Stimulated activated CD8-positive, alpha-beta memory T cell treated with anti-CD3 and anti-CD28 coated beads, Interleukin-4, amount 100 ng/mL, for 4 hours (primary cell): Measurements from ENCODE around the gene SCN4B.

ENCODE experiments used
- DNase-seq, 2 donors: peaks; one replicate each; pipeline ENCODE4 v3.0.0-alpha.2; 2020; ENCODE audit warnings: low read depth in 2 of 2, low spot score in 1 of 2

The SCN4B gene

GRCh38 chr11:118104491-118104890 is 48.1 kb downstream of the SCN4B start:
- no peak for DNase-seq

DNA sequence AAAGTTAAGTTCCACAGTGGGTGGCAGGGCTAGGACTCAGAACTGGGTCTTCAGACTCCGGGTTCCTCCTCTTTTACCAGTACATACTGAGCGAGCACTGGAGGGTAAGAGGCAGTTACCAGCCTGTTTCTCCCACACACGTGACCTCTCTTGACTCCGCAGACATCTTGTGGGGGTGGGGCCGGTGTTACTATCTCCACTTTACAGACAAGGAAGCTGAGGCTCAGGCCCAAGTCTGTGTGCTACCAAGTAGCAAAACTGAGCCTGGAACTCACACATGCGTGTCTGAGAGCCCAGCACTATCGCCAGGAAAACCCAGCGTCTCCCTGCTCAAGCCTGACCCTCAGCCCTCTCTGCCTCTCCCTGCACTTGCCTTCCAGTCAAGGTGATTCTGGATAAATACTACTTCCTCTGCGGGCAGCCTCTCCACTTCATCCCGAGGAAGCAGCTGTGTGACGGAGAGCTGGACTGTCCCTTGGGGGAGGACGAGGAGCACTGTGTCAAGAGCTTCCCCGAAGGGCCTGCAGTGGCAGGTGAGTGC is 49.8 kb downstream of the SCN4B start:
- no peak for DNase-seq

GRCh38 chr11:118100691-118101232 is 51.9 kb downstream of the SCN4B start:
- DNase-seq, result no peak

GRCh38 chr11:118099838-118100556 is 52.6 kb downstream of the SCN4B start:
- no peak for DNase-seq

GRCh38 chr11:118098996-118099837 is 53.4 kb downstream of the SCN4B start:
- DNase-seq, result no peak

GRCh38 chr11:118095967-118096367 is 56.7 kb downstream of the SCN4B start:
- no peak for DNase-seq

- DNase-seq, result no peak
Measured at GRCh38 chr11:118095493-118095892, 57.1 kb downstream of the SCN4B start.

GRCh38 chr11:118092907-118093571 is 59.6 kb downstream of the SCN4B start:
- no peak for DNase-seq

GRCh38 chr11:118091690-118092089 is 60.9 kb downstream of the SCN4B start:
- no peak for DNase-seq

GRCh38 chr11:118090545-118091162 is 62.0 kb downstream of the SCN4B start:
- no peak for DNase-seq

DNA sequence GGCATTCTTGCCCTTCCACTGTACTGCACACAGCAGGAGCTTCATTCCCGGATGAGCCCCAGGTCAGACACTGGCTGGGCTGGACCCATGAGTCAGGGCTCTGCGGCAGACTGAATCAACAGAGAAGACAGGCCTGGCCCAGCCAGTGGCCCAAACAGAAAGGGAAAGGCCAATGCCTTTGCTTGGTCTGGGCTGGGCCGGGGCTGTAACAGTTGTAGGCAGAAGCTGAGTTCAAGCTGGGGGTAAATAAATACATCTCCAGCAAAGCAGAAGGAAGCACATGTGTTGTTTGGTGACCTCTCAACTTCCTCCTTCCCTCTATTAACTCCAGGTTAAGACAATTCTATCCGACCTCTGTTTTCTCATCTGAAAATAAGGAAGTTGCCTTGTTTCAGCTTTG is 64.1 kb downstream of the SCN4B start:
- no peak for DNase-seq

GRCh38 chr11:118087931-118088330 is 64.7 kb downstream of the SCN4B start:
- no peak for DNase-seq

- no peak for DNase-seq
Measured at GRCh38 chr11:118086913-118087768, 65.5 kb downstream of the SCN4B start, which contains the start of gene SMIM35. TSS of gene SMIM35 (minus strand) at chr11:118086963. CDS start at chr11:118086757, 206 bp downstream.

- no peak for DNase-seq
Measured at GRCh38 chr11:118084656-118085055, 68.0 kb downstream of the SCN4B start.

DNA sequence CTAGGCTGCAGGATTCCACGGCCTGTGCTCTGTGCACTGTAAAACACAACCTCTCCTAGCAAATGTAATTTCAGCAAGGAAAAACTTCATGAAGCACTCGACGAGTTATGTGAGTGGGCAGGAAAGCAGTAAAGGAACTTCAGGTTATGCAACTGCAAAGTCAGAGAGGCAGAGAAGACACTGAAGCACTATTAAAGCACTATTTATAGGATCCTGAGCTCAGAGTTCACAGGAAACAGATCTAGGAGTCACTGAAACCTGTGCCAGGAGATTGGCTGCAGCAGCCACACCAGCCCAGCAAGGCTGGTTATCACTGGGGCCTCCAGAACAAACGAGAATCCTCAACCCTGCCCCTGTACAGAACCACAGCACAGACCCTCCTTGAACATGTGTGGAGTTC is 68.4 kb downstream of the SCN4B start:
- DNase-seq, result no peak
